GM19025 (cell line): ENCODE data around the gene RYR3.

Source experiments
- ATAC-seq: cut with Tn5 transposase; IDR thresholded peaks from one replicate; pipeline ENCODE4 v1.9.1; 2021; ENCODE audit warnings: mild to moderate bottlenecking, low read depth, moderate library complexity; ENCODE audit not compliant: unreplicated experiment

The RYR3 gene

GRCh38 chr15:33912326-33912725 lies 601.6 kb downstream of the RYR3 start:
- no peak for ATAC-seq

- no peak for ATAC-seq
Observed at GRCh38 chr15:33913459-33913858, 602.7 kb downstream of the RYR3 start.
